Astrocyte of the spinal cord (primary cell): ENCODE results near the gene TAF6.
A peak's percentile ranks its signal among the peaks of the same experiment; 100 is the strongest.

Experiments used
- DNase-seq: peaks from one replicate; pipeline ENCODE4 v3.0.0; 2011; ENCODE audit warnings: low read depth, low spot score
- H3K4me3 ChIP-seq: 2 replicates; pipeline ENCODE4 v1.5.1; 2011; ENCODE audit warnings: low read depth, mild to moderate bottlenecking, low read length, moderate library complexity
- CTCF ChIP-seq: IDR thresholded peaks from 2 replicates; pipeline ENCODE4 v1.5.1; 2012; ENCODE audit warnings: low read depth, mild to moderate bottlenecking, low read length, inconsistent platforms
- in situ Hi-C: cut with HindIII; loops from 2 replicates; pipeline ENCODE4 v1.10.0; 2017; ENCODE audit warnings: low sequenced_read_pairs

TAF6 gene

GRCh38 chr7:100102950-100103840 is 16.0 kb downstream of the TAF6 start:
- DNase-seq: peak; percentile 92
- TF ChIP-seq CTCF: no peak
- no peak overlapping the region for H3K4me3 ChIP-seq
- in situ Hi-C loops: no loop called here

DNA sequence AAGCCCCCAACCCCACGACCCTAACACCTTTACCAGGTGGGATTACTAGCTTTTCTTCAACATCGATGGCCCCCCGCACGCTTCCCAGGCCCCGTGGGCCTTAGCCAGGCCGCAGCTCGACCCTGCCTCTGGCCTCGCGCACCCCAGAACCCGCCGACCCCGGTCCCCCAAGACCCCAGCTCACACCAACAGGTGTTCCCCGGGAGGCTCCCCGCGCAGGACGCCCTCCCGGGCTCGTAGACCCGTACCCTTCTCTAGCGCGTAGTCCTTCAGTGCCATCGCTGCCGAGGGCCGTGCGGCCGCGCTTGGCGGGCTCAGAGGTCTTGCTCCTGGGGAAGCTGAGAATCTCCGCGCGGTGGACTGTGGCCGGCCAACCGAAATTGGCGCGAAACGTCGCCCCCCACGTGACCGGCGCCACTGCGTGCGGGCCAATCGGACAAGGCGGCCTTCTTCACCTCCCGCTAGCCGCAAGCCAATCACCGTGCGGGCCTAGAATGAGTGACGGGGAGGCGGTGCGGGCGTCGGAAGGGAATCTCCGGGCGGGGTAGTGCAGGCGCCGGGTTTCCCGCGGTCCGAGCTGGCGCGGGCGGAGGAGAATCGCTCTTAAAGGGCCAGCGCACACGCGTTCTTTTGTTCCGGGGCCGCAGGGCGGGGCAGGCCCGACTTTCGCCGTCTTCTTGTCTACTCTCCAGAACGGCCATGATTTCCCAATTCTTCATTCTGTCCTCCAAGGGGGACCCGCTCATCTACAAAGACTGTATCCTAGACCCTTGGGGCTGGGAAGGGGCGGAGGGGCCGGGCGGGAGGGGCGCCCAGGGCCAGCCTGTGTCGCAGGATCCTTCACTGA is 17.9 kb downstream of the TAF6 start, which contains the start of the genes AP4M1 and MCM7:
Gene AP4M1, plus strand, starts transcription at position 628 of the 847 bp plus-strand sequence. Its CDS starts 72 bp downstream, at position 700.
Gene MCM7, minus strand, starts transcription at position 382 of the 847 bp plus-strand sequence. Its CDS starts 103 bp downstream, at position 279.
- peak; percentile 100 for DNase-seq
- TF ChIP-seq CTCF: no peak
- H3K4me3 ChIP-seq: peak within 1 kb of the TSS; percentile 66
- in situ Hi-C loops: no loop called here

GRCh38 chr7:100100420-100101015 is 18.6 kb downstream of the TAF6 start:
- peak; percentile 99 for DNase-seq
- TF ChIP-seq CTCF: no peak
- in situ Hi-C loops: no loop called here
- H3K4me3 ChIP-seq: peak overlapping the region; percentile 66

DNA sequence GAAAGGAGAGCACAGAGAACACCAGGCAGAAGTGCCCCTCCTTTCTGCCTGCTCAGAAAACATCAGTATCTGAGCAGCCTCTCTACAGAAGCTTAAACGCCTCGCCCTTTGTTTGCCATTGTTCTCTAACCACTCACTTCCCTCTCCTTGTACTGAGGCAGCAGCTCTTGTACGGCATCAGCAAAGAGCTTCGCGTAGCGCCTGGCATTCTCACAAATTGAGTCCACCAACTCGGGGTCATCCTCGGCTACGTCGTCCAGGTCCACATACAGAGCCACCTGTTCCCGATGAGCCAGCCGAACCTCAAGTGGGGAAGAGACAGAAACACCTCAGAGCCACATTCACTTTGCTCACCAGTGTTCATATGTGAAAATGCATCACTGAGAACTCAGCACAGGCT is 19.7 kb downstream of the TAF6 start:
- no peak for TF ChIP-seq CTCF
- in situ Hi-C loops: no loop called here
- DNase-seq: no peak
- peak overlapping the region; percentile 66 for H3K4me3 ChIP-seq

DNA sequence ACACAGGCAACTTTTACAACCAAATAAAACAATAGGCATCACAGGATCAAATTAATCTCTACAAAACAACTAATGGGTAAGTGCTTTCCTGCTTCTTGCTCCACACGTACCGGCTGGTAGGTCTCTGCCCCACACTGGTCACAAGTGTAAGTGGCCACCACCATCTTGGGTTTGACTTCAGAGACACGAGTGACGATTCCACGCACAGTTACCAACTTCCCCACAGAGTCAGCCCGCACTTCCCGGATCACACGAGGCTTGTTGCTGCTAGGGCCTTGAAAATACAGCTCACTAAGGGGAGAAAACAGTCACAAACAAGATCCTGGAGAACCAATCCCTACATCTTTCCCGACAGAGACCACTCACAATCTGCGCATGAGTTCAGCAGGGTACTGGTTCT is 20.2 kb downstream of the TAF6 start:
- TF ChIP-seq CTCF: no peak
- in situ Hi-C loops: no loop called here
- no peak overlapping the region for H3K4me3 ChIP-seq
- no peak for DNase-seq

DNA sequence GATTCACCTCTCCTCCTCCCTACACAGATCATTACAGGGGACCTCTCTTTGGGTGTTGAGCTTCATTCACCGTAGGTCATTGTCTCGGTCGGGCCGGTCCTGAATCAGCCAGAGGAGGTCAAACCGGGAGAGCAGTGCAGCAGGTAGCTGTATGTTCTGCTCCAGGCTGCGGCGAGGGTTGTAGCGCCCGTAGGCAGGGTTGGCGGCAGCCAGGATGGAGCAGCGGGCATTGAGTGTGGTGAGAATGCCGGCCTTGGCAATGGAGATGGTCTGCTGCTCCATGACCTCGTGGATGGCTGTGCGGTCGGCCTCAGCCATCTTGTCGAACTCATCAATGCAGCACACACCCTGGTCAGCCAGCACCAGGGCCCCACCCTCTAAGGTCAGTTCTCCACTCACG is 23.5 kb downstream of the TAF6 start:
- no peak for TF ChIP-seq CTCF
- no peak overlapping the region for H3K4me3 ChIP-seq
- in situ Hi-C loops: no loop called here
- DNase-seq: no peak
